Endodermal cell (in vitro differentiated cells): ENCODE data around the gene ASCC3. TPM values are rescaled to one million over a fixed set of nuclear protein-coding genes. Genes with fewer than 3 reads are reported as not detected.

Experiments used
- DNase-seq: peaks from one replicate; pipeline ENCODE4 v3.0.0-alpha.2; 2017
- H3K27ac ChIP-seq: 2 replicates; pipeline ENCODE4 v1.5.1; 2013; ENCODE audit warnings: mild to moderate bottlenecking, low read depth, low read length, moderate library complexity
- H3K27me3 ChIP-seq: 2 replicates; pipeline ENCODE4 v1.6.1; 2013; ENCODE audit warnings: mild to moderate bottlenecking, low read length, moderate library complexity; ENCODE audit not compliant: insufficient read depth, control insufficient read depth, poor library complexity, severe bottlenecking
- H3K36me3 ChIP-seq: 2 replicates; pipeline ENCODE4 v1.7.0; 2013; ENCODE audit warnings: mild to moderate bottlenecking, low read length, moderate library complexity; ENCODE audit not compliant: control insufficient read depth, insufficient read depth
- H3K4me1 ChIP-seq: one replicate; pipeline ENCODE4 v1.7.0; 2013; ENCODE audit warnings: low read length; ENCODE audit not compliant: control insufficient read depth, insufficient read depth
- H3K4me3 ChIP-seq: 2 replicates; pipeline ENCODE4 v1.5.1; 2013; ENCODE audit warnings: mild to moderate bottlenecking, low read length, moderate library complexity
- H3K9ac ChIP-seq: 2 replicates; pipeline ENCODE4 v1.6.1; 2013; ENCODE audit warnings: mild to moderate bottlenecking, low read length, moderate library complexity; ENCODE audit not compliant: poor library complexity, severe bottlenecking; ENCODE audit errors: extremely low read depth
- H3K9me3 ChIP-seq: 2 replicates; pipeline ENCODE4 v1.6.1; 2013; ENCODE audit warnings: mild to moderate bottlenecking, low read length, moderate library complexity; ENCODE audit not compliant: control insufficient read depth
- H3K27ac Mint-ChIP-seq: 2 replicates; pipeline ENCODE4 v1.8.0; 2020; ENCODE audit warnings: mixed read lengths
- H3K27me3 Mint-ChIP-seq: 2 replicates; pipeline ENCODE4 v1.8.0; 2021; ENCODE audit warnings: mild to moderate bottlenecking, mixed read lengths; ENCODE audit not compliant: insufficient read depth
- H3K36me3 Mint-ChIP-seq: 2 replicates; pipeline ENCODE4 v1.8.0; 2020; ENCODE audit warnings: low read depth, mixed read lengths
- H3K4me1 Mint-ChIP-seq: 2 replicates; pipeline ENCODE4 v1.8.0; 2020; ENCODE audit warnings: mixed read lengths
- H3K4me3 Mint-ChIP-seq: 2 replicates; pipeline ENCODE4 v1.8.0; 2020; ENCODE audit warnings: mild to moderate bottlenecking, moderate library complexity, mixed read lengths
- H3K9me3 Mint-ChIP-seq: 2 replicates; pipeline ENCODE4 v1.8.0; 2020; ENCODE audit warnings: mild to moderate bottlenecking, mixed read lengths
- WGBS, 2 experiments: methylation state at CpG; one replicate each; pipeline versions ENCODE4 v1.1.5 to v1.1.7; 2013; ENCODE audit warnings: missing lambda C conversion rate in 2 of 2, mixed read lengths in 1 of 2; ENCODE audit not compliant: insufficient coverage in 1 of 2, insufficient read length in 1 of 2; 5-methylcytosine and 5-hydroxymethylcytosine counted together
- total RNA-seq, 2 donors: library from RNA; stranded (reverse); fragmentation: NEBNext Ultra II Directional in 1 of 2; extraction: Animal tissue kit (Norgen Biotek cat#: 25700) in 1 of 2; gene quantifications; 2 replicates in 1 of 2; 3 replicates in 1 of 2; pipeline ENCODE4 v1.2.1, GENCODE V29; 2021
- TF ChIP-seq, protein P1 (sequence below): fragments of 200-600 bp; sonication (generic); conservative IDR thresholded peaks from 2 replicates; pipeline ENCODE4 v1.5.0; 2021; ENCODE audit warnings: antibody characterized with exemption, mild to moderate bottlenecking

The ASCC3 gene
- total RNA-seq, 2 donors from 2014 or later, result 40.0 to 41.1 TPM

GRCh38 chr6:100461278-100461916, 419.7 kb downstream of the ASCC3 start:
- WGBS, 2 experiments, result 1 to 2% methylated on average over 7 to 27 of the region's 29 CpGs
- Mint-ChIP-seq H3K27me3 (no peaks in the 10 kb centered on the region), H3K9me3 (no peaks in the 10 kb centered on the region), H3K4me3 (peak overlapping the region; percentile 50), H3K4me1 (peaks cover 53% of the 10 kb centered on the region), H3K27ac (no peak overlapping the region), H3K36me3 (no peaks in the 10 kb centered on the region)
- TF ChIP-seq, protein P1, sequence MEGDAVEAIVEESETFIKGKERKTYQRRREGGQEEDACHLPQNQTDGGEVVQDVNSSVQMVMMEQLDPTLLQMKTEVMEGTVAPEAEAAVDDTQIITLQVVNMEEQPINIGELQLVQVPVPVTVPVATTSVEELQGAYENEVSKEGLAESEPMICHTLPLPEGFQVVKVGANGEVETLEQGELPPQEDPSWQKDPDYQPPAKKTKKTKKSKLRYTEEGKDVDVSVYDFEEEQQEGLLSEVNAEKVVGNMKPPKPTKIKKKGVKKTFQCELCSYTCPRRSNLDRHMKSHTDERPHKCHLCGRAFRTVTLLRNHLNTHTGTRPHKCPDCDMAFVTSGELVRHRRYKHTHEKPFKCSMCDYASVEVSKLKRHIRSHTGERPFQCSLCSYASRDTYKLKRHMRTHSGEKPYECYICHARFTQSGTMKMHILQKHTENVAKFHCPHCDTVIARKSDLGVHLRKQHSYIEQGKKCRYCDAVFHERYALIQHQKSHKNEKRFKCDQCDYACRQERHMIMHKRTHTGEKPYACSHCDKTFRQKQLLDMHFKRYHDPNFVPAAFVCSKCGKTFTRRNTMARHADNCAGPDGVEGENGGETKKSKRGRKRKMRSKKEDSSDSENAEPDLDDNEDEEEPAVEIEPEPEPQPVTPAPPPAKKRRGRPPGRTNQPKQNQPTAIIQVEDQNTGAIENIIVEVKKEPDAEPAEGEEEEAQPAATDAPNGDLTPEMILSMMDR, result no peak
- H3K27me3 ChIP-seq, result peaks cover 100% of the 10 kb centered on the region
- no peaks in the 10 kb centered on the region for H3K36me3 ChIP-seq
- DNase-seq, result peak; percentile 84
- H3K27ac ChIP-seq, result no peak overlapping the region
- no peaks in the 10 kb centered on the region for H3K9me3 ChIP-seq
- H3K9ac ChIP-seq, result no peak overlapping the region
- H3K4me1 ChIP-seq, result peaks cover 8% of the 10 kb centered on the region
- peak overlapping the region; percentile 78 for H3K4me3 ChIP-seq

GRCh38 chr6:100460650-100461204, 420.4 kb downstream of the ASCC3 start:
- no peaks in the 10 kb centered on the region for H3K9me3 ChIP-seq
- peaks cover 52% of the 10 kb centered on the region for H3K4me1 Mint-ChIP-seq
- H3K36me3 ChIP-seq, result no peaks in the 10 kb centered on the region
- H3K4me3 ChIP-seq, result peak overlapping the region; percentile 78
- peak; percentile 83 for DNase-seq
- H3K27me3 Mint-ChIP-seq, result no peaks in the 10 kb centered on the region
- H3K4me1 ChIP-seq, result peaks cover 8% of the 10 kb centered on the region
- H3K27ac Mint-ChIP-seq, result no peak overlapping the region
- no peak overlapping the region for H3K27ac ChIP-seq
- 0 to 1% methylated on average over 1 to 8 of the region's 9 CpGs for WGBS, 2 experiments
- no peaks in the 10 kb centered on the region for H3K9me3 Mint-ChIP-seq
- peaks cover 100% of the 10 kb centered on the region for H3K27me3 ChIP-seq
- H3K36me3 Mint-ChIP-seq, result no peaks in the 10 kb centered on the region
- H3K4me3 Mint-ChIP-seq, result peak overlapping the region; percentile 50
- no peak overlapping the region for H3K9ac ChIP-seq
- TF ChIP-seq, protein P1, result peak; percentile 85

DNA sequence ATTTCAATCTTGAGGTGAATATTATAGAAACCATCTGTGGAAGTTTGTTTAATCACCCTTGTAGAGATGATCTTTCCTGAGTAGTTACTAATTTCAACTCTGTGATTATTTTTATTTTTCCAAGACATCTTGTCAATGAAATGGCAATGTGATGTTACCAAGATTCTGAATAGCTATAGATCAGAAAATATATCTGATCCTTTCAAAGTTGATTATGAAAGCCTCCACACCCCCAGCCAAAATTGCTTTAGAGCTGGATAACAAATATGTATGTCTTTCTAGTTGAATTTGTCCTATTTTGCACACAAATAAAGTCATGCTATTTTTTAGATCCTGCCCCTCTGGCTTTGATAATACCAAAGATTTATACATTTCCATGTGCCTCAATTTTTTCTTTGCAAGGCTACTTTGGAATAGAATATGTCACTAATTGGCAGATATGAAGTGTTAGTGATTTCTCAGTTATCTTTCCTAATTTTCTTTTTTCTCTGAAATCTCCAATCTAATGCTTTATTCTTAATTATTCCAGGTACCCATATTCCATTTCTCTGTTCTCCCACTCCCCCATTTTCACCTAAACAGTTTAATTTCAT, 421.4 kb downstream of the ASCC3 start:
- H3K27me3 ChIP-seq, result peaks cover 100% of the 10 kb centered on the region
- H3K4me1 ChIP-seq, result peaks cover 8% of the 10 kb centered on the region
- TF ChIP-seq, protein P1, result no peak
- H3K36me3 ChIP-seq, result no peaks in the 10 kb centered on the region
- H3K27me3 Mint-ChIP-seq, result no peaks in the 10 kb centered on the region
- H3K27ac ChIP-seq, result no peak overlapping the region
- peaks cover 59% of the 10 kb centered on the region for H3K4me1 Mint-ChIP-seq
- H3K9me3 Mint-ChIP-seq, result no peaks in the 10 kb centered on the region
- H3K4me3 ChIP-seq, result no peak overlapping the region
- H3K9me3 ChIP-seq, result no peaks in the 10 kb centered on the region
- H3K36me3 Mint-ChIP-seq, result no peaks in the 10 kb centered on the region
- no peak overlapping the region for H3K4me3 Mint-ChIP-seq
- DNase-seq, result no peak
- no peak overlapping the region for H3K9ac ChIP-seq
- H3K27ac Mint-ChIP-seq, result no peak overlapping the region
